Astrocyte (in vitro differentiated cells and primary cell): ENCODE data around the gene TOP3B.

Source experiments
- CTCF ChIP-seq: IDR thresholded peaks from 2 replicates; pipeline ENCODE4 v1.5.1; 2011; ENCODE audit warnings: low read depth, mild to moderate bottlenecking, inconsistent platforms, low read length, moderate library complexity; ENCODE audit not compliant: insufficient read depth
- EZH2 ChIP-seq: IDR thresholded peaks from 2 replicates; pipeline ENCODE4 v1.6.1; 2012; ENCODE audit warnings: mild to moderate bottlenecking, low read length, inconsistent platforms; ENCODE audit not compliant: insufficient read depth

GRCh38 chr22:21949948-21950347 lies 32.6 kb downstream of the TOP3B start:
- TF ChIP-seq CTCF, result no peak
- no peak for TF ChIP-seq EZH2
